Measurements from ENCODE around the gene CIB4.
A peak's percentile ranks its signal among the peaks of the same experiment; 100 is the strongest.

The CIB4 gene

DNA sequence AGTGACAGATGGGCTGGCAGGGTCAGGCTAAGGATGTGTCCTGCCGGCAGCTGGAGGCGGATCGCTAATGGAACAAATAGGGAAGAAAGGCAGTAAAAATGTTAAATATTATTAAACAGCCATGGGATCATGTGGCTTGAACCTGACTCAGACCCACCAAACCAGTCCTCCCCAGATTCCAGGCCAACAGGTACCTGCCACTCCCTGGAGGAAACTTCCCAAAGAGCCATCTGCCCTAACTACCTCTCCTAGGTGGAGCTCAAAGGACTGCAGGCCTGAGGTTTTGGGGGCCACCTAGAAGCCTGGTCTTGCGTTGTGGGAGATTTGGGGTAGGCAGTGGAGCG lies 34.3 kb downstream of the CIB4 start:
- no peak for DNase-seq (ENCODE audit: low read depth in 3 of 3)

DNA sequence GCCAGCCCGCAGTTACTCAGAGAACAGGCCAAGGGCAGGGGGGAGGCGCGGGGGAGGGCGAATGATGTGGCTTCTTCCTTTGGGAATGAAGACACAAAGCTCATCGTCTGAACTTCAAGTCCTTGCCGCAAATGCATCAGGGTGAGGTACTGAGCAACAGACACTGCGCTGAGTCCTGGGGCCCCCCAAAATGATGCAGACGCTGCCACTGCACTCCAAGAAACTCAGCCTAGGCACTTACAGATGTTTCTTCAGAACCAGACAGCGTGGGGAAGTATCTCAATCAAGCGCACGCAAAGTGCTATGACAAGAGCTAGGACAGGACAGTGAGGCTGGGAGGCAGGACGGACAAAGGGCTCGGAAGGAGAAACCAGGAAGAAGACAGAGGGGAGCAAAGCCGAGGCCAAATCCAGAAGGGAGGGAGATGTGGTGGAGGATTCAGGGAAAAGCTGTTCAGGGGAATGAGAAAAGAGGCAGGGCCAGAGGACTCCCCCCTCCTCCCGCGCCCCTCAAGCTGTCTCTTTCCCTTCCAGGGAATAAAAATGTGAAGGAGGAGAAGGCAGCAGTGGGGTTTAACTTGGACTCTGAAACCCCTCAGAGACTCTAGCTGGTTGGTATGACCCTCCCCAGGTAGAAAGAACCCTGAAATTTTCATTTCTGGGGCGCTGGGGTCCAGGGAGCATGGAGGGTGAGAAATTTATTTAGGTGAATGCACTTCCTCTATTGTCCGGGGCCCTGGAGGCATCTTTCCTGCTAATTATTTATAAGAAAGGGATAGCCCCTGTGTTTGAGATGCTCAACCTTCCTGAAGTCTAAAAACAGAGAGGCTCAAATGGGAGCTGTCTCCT lies 34.9 kb downstream of the CIB4 start:
- no peak for DNase-seq (ENCODE audit: low read depth in 3 of 3)

DNA sequence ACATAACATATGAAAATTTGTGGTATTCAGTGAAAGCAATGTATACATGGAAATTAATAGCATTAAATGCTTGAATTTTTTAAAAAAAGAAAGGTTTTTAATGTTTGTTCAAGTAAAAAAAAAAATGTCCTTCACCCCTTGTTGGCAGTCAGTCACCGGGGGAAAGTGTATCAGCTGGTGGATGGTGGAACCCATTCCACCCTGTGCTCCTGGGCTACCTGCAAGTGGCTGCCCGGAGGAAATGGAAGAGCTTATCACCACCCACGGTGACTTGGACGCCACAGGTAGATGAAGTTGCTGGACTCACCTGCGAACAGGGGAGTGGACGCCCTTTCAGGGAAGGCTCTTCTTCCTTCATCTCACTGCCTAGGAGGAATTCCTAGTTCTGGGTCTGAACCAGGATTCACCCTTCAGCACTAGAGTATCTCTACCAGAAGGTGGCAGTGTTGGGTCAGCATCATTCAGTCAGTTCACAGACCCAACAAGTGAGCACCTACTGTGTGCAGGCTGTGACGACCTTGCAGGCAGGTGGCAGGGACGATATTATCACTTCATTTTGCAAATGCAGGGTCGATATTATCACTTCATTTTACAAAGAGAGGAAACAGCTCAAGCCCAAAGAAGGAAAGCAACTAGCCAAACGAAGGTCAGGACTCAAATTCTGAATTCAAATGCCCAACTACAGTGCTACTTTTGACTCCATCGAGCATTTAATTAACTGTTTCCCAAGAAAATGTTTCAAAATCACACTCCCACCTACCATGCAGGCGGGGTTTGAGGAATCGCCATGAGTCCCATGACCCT lies 35.8 kb downstream of the CIB4 start:
- DNase-seq (ENCODE audit: low read depth in 3 of 3) = peak in 1 of 3 experiments; percentile 17

DNA sequence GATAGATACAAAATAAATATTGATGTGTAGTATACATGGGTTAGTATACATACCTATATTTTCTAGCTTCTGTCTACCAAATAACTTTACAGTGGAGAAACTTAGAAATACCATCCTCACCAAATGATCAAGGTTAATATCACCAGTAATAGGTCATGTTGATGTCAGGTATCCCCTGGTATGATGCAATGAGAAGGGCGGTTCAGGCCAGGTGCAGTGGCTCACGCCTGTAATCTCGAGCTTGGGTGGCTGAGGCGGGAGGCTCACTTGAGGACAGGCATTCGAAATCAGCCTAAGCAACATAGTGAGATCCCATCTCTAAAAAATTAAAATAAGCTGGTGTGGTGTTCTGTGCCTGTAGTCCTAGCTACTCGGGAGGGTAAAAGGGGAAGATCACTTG lies 38.6 kb downstream of the CIB4 start:
- no peak for DNase-seq (ENCODE audit: low read depth in 3 of 3)

DNA sequence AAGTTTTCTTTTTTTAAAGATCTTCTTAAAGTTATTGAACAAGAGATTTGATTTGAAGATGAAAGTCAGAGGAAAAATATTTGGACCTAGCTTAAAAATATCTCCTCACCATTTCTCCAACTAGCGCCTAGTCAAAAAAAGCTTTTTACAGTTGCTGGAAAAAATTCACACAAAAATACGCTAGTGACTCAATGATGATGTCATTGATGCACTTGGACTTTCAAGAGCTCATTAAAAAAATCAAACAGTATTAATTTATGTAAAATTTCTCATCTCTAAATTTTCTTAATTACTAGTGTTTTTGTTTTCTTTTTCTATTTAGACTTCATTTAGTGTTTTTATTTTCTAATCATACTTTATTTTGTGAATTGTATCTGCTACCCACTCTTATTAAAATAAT lies 41.8 kb downstream of the CIB4 start:
- DNase-seq (ENCODE audit: low read depth in 3 of 3) = no peak

DNA sequence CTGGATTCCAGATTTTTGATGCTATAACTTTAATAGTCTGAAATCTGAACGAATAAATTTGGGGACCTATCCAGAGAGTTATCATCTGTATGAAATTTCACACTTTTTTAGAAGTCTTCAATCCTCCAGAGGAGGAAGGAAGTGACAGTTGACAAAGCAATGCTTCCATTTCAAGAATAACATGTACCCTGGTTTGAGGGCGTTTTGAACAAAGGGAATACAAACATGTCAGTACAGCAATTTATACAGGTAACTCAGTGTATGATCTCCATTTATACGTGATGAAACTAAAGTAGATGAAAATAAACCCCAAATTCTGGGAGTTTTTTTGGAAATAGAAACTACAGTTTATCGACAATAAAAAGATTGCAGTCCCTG lies 42.2 kb downstream of the CIB4 start:
- DNase-seq (ENCODE audit: low read depth in 3 of 3) = no peak

DNA sequence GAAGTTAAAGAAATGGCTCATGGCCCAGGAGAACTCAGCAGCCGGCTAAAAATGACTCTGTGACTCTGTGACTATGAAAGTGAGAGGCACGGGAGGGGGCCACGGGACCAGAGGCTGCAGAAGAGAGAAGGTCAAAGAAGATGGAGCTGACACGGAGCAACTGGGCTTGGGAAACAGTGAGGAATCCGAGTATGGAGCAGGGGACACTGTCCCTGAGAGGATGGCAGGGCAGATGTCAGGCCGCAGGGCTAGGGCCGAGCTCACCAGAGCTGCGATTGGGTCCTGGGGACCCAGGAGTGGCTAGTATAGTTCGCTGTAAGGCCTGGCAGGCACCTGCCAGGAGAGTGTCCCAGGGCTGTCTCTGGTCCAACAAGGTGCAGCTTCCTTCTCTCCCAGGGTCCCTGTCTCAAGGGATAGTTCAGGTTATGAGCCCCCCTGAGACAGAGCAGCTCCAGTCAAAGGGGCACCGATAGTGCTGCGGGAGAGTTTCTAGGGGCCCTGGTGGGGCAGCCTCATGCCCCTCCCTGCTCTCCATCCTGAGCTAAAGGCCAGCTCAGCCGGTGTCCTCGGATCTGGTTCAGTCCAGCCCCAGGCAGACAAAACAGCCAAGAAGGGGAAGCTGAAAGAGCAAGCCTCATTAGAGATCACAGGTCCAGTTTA lies 42.7 kb downstream of the CIB4 start:
- no peak for DNase-seq (ENCODE audit: low read depth in 3 of 3)

DNA sequence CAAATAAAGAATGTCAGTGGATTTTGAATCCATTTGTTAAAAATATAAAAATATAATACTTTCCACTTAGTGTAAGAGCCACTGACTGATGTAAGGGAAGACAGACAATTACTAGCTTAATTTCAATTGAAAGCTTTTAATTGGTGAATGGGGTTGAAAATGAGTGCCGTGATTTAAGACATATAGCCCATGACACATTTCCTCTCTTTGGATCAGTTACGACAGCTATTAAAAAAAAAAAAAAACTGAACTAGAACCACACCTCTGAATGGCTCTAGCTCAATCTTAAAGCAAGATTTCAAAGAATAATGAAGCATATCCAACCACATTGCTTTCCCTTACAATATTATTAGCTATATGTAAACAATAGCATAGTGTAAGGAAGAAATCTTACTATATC lies 44.0 kb downstream of the CIB4 start:
- DNase-seq (ENCODE audit: low read depth in 3 of 3) = no peak

GRCh38 chr2:26595146-26595545 lies 46.0 kb downstream of the CIB4 start:
- no peak for DNase-seq (ENCODE audit: low read depth in 3 of 3)

- DNase-seq (ENCODE audit: low read depth in 3 of 3) = no peak
These were observed 49.3 kb downstream of the CIB4 start for GRCh38 chr2:26591619-26592505.

GRCh38 chr2:26590980-26591618 lies 50.1 kb downstream of the CIB4 start:
- no peak for DNase-seq (ENCODE audit: low read depth in 3 of 3)

DNA sequence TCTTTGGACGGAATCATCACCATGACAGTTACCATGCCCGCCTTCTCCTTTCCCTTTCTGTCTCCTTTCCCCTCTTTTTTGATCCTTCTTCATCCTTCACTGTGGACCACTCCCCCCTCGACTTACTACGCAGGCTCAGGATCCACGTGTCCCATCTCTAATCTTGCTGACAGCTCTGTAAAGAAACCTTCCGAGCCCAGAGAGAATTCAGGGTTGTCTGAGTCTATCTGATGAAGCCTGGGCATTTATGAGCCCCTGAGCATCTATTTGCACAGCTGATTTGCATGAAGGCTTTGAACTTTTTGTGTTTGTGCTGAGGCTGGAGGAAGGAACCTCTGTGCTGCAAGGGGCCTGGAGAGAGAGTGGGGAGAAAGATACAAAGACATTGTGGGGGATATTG lies 50.7 kb downstream of the CIB4 start:
- no peak for DNase-seq (ENCODE audit: low read depth in 3 of 3)

GRCh38 chr2:26588576-26588975 lies 52.6 kb downstream of the CIB4 start:
- DNase-seq (ENCODE audit: low read depth in 3 of 3) = no peak

DNA sequence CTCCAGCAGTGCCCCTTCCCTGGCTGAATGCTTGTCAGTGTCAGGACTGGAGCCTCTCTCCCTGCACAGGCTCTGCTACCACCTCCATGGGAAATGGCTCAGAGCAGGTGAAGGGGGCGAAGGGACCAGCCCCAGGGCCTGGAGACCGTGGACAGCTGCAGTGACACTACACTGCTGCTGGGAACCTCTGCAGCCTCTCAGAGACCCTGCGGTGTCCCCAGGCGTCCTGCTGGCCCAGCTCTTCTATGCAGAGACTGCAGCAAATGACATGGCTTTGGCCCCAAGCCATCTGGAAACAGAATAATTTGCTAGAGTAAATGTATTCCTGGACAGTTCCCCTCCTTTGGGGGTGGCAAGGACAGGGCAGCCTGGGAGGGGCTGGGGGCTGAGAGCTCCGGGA lies 53.2 kb downstream of the CIB4 start:
- DNase-seq (ENCODE audit: low read depth in 3 of 3) = no peak

DNA sequence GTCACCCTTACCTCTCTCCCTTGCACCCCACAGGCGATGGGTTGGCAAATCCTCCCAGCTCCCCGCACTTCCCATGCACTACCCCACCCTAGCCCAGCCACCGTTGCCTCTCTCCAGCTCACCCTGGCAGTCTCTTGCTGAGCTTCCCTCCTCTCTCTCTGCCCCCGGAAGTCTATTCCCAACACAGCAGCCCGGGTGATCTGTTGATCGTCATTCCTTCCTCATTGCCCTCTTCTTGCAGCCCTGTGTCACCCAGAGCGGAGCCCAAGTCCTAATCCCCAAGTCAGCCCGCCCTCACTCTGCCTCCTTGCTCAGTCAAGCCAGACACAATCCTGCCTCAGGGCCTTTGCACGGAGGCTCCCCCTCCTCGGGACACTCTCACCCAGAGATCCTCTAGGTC lies 55.2 kb downstream of the CIB4 start:
- DNase-seq (ENCODE audit: low read depth in 3 of 3) = no peak

DNA sequence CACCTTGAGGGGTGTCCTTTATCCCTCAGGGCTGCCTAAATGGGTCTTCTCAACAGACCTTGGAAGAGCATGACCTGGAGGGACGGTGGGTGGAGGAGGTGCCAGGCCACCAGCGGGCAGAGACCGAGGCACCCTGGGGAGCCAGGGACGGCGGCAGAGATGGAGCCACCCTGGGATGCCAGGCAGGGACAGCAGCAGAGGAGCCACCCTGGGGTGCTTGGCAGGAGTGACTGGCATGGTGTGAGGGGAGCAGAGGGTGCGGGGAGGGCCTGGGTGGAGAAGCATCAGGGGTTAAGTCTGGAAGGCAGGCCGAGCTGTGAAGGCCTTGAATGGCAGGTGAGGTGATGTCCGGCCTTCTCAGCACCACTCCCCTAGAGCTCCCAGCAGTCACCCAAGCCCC lies 56.1 kb downstream of the CIB4 start:
- DNase-seq (ENCODE audit: low read depth in 3 of 3) = no peak

DNA sequence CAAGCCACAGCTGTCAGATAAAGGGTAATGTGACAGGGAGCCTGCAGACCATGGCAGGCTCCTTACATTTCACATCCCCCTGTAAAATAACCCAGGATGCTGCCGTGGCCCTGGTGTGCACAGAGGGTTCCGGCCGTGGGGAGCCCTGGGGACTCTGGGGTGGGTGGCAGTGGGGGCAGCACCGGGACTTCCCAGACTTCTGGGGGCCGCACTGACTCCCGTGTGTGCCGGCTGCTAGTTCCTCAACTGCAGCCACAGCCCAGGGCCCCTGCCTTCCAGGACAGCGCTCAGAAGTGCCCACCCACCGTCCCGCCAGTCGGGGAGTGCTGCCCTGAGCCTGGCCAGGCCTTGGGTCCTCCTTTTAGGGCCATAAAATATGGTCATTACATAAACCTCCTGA lies 56.5 kb downstream of the CIB4 start:
- DNase-seq (ENCODE audit: low read depth in 3 of 3) = no peak

DNA sequence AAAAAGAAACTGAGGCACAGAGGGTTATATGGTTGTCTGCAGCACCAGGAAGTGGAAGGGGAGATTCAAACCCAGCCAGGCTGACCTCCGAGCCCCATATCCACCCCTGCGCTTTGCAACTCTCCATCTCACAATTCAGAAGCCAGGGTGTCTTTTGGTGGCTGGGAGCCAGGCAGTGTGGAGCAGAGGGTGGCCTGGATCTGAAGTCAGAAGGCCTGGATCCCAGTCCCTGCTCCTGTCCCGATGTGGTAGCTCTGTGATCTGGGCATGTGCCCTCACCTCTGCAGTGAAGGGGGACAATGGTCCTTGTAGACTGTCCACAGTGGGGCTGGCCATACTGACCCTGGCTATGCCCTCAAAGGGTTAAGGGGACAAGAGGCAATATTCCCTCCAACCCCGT lies 57.0 kb downstream of the CIB4 start:
- no peak for DNase-seq (ENCODE audit: low read depth in 3 of 3)

- DNase-seq (ENCODE audit: low read depth in 3 of 3) = no peak
These were observed 57.7 kb downstream of the CIB4 start for GRCh38 chr2:26583381-26583911.

GRCh38 chr2:26582890-26583289 lies 58.3 kb downstream of the CIB4 start:
- DNase-seq (ENCODE audit: low read depth in 3 of 3) = no peak

Data from stimulated activated CD4-positive, alpha-beta T cell treated with anti-CD3 and anti-CD28 coated beads, TNF-alpha, amount 100 ng/mL, for 24 hours (primary cell).